ENCODE results near the gene FAAP100. TPM values are rescaled to one million over a fixed set of nuclear protein-coding genes. Genes with fewer than 3 reads are reported as not detected.

FAAP100 gene
- total RNA-seq, 1 experiment from 2014 or later = 34.0 TPM

- Histone ChIP-seq H2AFZ (no peak overlapping the region), H3K27ac (no peak overlapping the region), H3K4me1 (replicated peaks; ENCODE audit: insufficient read depth) (no peaks in the 10 kb centered on the region), H3K9me2 (ENCODE audit: insufficient read depth) (no peaks in the 10 kb centered on the region), H3K4me3 (no peak overlapping the region), H3F3A (ENCODE audit: insufficient read depth, low read depth) (no peaks in the 10 kb centered on the region), H3K9me3 (ENCODE audit: insufficient read depth, low read depth) (no peaks in the 10 kb centered on the region), H4K20me1 (ENCODE audit: insufficient read depth) (no peaks in the 10 kb centered on the region), H3K4me2 (no peak overlapping the region), H3K79me2 (ENCODE audit: low read depth) (no peaks in the 10 kb centered on the region), H3K27me3 (ENCODE audit: insufficient read depth, low read depth) (no peaks in the 10 kb centered on the region), H3K36me3 (ENCODE audit: low read depth) (no peaks in the 10 kb centered on the region)
- BruUV-seq (replicated peaks) = no TSS peak
- CTCF ChIA-PET = no interaction called here
- POLR2A ChIA-PET (ENCODE audit: unreplicated experiment) = no interaction called here
- intact Hi-C loops (cut with micrococcal nuclease; ENCODE audit: unreplicated experiment) = no loop called here
- no peak for DNase-seq
- TF ChIP-seq CTCF (conservative IDR thresholded peaks at IDR 0.05) (no peak), EZH2 (IDR thresholded peaks at IDR 0.05; ENCODE audit: low read depth) (no peak)
Observed at GRCh38 chr17:81544281-81544974, 7.7 kb downstream of the FAAP100 start.

- no peak for TF ChIP-seq EZH2 (IDR thresholded peaks at IDR 0.05; ENCODE audit: low read depth)
- TF ChIP-seq CTCF (conservative IDR thresholded peaks at IDR 0.05) = no peak
- Histone ChIP-seq H3K79me2 (ENCODE audit: low read depth) (no peaks in the 10 kb centered on the region), H3K4me3 (no peak overlapping the region), H3K9me3 (ENCODE audit: insufficient read depth, low read depth) (no peaks in the 10 kb centered on the region), H3K27me3 (ENCODE audit: insufficient read depth, low read depth) (no peaks in the 10 kb centered on the region), H3K27ac (no peak overlapping the region), H3K36me3 (ENCODE audit: low read depth) (no peaks in the 10 kb centered on the region), H3K9me2 (ENCODE audit: insufficient read depth) (no peaks in the 10 kb centered on the region), H3F3A (ENCODE audit: insufficient read depth, low read depth) (no peaks in the 10 kb centered on the region), H2AFZ (no peak overlapping the region), H3K4me1 (replicated peaks; ENCODE audit: insufficient read depth) (no peaks in the 10 kb centered on the region), H4K20me1 (ENCODE audit: insufficient read depth) (no peaks in the 10 kb centered on the region), H3K4me2 (no peak overlapping the region)
- BruUV-seq (replicated peaks) = no TSS peak
- intact Hi-C loops (cut with micrococcal nuclease; ENCODE audit: unreplicated experiment) = no loop called here
- POLR2A ChIA-PET (ENCODE audit: unreplicated experiment) = no interaction called here
- CTCF ChIA-PET = no interaction called here
- DNase-seq = no peak
Observed at GRCh38 chr17:81543756-81544155, 8.4 kb downstream of the FAAP100 start.

GRCh38 chr17:81543339-81543675 is 8.8 kb downstream of the FAAP100 start:
- no peak for TF ChIP-seq CTCF (conservative IDR thresholded peaks at IDR 0.05)
- no peak for TF ChIP-seq EZH2 (IDR thresholded peaks at IDR 0.05; ENCODE audit: low read depth)
- BruUV-seq (replicated peaks) = no TSS peak
- H3K4me1 ChIP-seq (replicated peaks; ENCODE audit: insufficient read depth) = no peaks in the 10 kb centered on the region
- no peaks in the 10 kb centered on the region for H4K20me1 ChIP-seq (ENCODE audit: insufficient read depth)
- H2AFZ ChIP-seq = no peak overlapping the region
- H3K4me2 ChIP-seq = no peak overlapping the region
- no peak for DNase-seq
- no peaks in the 10 kb centered on the region for H3K9me3 ChIP-seq (ENCODE audit: insufficient read depth, low read depth)
- H3K4me3 ChIP-seq = no peak overlapping the region
- H3K36me3 ChIP-seq (ENCODE audit: low read depth) = no peaks in the 10 kb centered on the region
- H3K27me3 ChIP-seq (ENCODE audit: insufficient read depth, low read depth) = no peaks in the 10 kb centered on the region
- CTCF ChIA-PET = no interaction called here
- intact Hi-C loops (cut with micrococcal nuclease; ENCODE audit: unreplicated experiment) = no loop called here
- POLR2A ChIA-PET (ENCODE audit: unreplicated experiment) = interaction anchor here (0.6 kb wide), 1 partner anchor 304 kb away, joined by 3 read pairs; the partner anchor contains the start of gene NDUFAF8
- H3K9me2 ChIP-seq (ENCODE audit: insufficient read depth) = no peaks in the 10 kb centered on the region
- H3F3A ChIP-seq (ENCODE audit: insufficient read depth, low read depth) = no peaks in the 10 kb centered on the region
- no peak overlapping the region for H3K27ac ChIP-seq
- no peaks in the 10 kb centered on the region for H3K79me2 ChIP-seq (ENCODE audit: low read depth)
